ENCODE measurements around the gene CPN2. TPM values are rescaled to one million over a fixed set of nuclear protein-coding genes. Genes with fewer than 3 reads are reported as not detected.

The CPN2 gene
- polyA plus RNA-seq, 1 donor from 2014 or later, result not detected

DNA sequence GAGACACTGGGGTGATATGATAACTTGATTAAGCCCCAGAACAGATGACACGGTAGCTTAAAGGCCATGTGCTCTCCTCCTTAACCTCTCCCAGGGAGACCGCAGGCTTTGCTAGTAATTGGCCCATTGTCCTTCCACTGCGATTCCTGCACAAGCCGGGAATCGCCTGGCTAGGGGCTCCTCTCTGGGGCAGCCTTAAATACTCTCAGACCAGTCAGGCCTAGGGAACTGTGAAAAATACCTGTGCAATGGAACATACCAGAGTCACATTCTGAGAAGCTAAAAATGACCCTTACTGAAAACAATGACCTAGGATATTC, 56.3 kb downstream of the CPN2 start:
- TF ChIP-seq EZH2 (IDR thresholded peaks at IDR 0.05; ENCODE audit: borderline replicate concordance, insufficient read depth, low read length, poor library complexity, severe bottlenecking) (no peak), RAD21 (conservative IDR thresholded peaks at IDR 0.05) (no peak), SMC3 (conservative IDR thresholded peaks at IDR 0.05; ENCODE audit: poor library complexity) (no peak), POLR2AphosphoS5 (IDR thresholded peaks at IDR 0.05) (no peak), TAF1 (IDR thresholded peaks at IDR 0.05; ENCODE audit: low read depth) (no peak), MXI1 (conservative IDR thresholded peaks at IDR 0.05; ENCODE audit: poor library complexity, severe bottlenecking) (no peak), EP300 (conservative IDR thresholded peaks at IDR 0.05; ENCODE audit: poor library complexity, severe bottlenecking) (no peak)
- TF ChIP-seq, protein P1, sequence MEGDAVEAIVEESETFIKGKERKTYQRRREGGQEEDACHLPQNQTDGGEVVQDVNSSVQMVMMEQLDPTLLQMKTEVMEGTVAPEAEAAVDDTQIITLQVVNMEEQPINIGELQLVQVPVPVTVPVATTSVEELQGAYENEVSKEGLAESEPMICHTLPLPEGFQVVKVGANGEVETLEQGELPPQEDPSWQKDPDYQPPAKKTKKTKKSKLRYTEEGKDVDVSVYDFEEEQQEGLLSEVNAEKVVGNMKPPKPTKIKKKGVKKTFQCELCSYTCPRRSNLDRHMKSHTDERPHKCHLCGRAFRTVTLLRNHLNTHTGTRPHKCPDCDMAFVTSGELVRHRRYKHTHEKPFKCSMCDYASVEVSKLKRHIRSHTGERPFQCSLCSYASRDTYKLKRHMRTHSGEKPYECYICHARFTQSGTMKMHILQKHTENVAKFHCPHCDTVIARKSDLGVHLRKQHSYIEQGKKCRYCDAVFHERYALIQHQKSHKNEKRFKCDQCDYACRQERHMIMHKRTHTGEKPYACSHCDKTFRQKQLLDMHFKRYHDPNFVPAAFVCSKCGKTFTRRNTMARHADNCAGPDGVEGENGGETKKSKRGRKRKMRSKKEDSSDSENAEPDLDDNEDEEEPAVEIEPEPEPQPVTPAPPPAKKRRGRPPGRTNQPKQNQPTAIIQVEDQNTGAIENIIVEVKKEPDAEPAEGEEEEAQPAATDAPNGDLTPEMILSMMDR (IDR thresholded peaks at IDR 0.05; ENCODE audit: poor library complexity, severe bottlenecking), result no peak
- TF ChIP-seq, protein P2, sequence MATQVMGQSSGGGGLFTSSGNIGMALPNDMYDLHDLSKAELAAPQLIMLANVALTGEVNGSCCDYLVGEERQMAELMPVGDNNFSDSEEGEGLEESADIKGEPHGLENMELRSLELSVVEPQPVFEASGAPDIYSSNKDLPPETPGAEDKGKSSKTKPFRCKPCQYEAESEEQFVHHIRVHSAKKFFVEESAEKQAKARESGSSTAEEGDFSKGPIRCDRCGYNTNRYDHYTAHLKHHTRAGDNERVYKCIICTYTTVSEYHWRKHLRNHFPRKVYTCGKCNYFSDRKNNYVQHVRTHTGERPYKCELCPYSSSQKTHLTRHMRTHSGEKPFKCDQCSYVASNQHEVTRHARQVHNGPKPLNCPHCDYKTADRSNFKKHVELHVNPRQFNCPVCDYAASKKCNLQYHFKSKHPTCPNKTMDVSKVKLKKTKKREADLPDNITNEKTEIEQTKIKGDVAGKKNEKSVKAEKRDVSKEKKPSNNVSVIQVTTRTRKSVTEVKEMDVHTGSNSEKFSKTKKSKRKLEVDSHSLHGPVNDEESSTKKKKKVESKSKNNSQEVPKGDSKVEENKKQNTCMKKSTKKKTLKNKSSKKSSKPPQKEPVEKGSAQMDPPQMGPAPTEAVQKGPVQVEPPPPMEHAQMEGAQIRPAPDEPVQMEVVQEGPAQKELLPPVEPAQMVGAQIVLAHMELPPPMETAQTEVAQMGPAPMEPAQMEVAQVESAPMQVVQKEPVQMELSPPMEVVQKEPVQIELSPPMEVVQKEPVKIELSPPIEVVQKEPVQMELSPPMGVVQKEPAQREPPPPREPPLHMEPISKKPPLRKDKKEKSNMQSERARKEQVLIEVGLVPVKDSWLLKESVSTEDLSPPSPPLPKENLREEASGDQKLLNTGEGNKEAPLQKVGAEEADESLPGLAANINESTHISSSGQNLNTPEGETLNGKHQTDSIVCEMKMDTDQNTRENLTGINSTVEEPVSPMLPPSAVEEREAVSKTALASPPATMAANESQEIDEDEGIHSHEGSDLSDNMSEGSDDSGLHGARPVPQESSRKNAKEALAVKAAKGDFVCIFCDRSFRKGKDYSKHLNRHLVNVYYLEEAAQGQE (IDR thresholded peaks at IDR 0.05; ENCODE audit: borderline replicate concordance), result no peak
- H3K9me3 ChIP-seq (ENCODE audit: low read length), result no peaks in the 10 kb centered on the region
- H3K9me2 ChIP-seq (ENCODE audit: insufficient read depth, low read length), result no peaks in the 10 kb centered on the region
- H3K27ac ChIP-seq (ENCODE audit: low read length), result peak overlapping the region; percentile 26
- no peak overlapping the region for H3K9ac ChIP-seq (ENCODE audit: low read length)
- no peak overlapping the region for H2AFZ ChIP-seq (ENCODE audit: low read depth, low read length)
- H3F3A ChIP-seq (ENCODE audit: insufficient read depth, low read length, poor library complexity, severe bottlenecking), result no peaks in the 10 kb centered on the region
- no peaks in the 10 kb centered on the region for H3K36me3 ChIP-seq (ENCODE audit: insufficient read depth, low read length)
- H3K4me3 ChIP-seq (ENCODE audit: low read length), result peak overlapping the region; percentile 6
- no peak overlapping the region for H3K4me2 ChIP-seq (ENCODE audit: low read length)
- no peaks in the 10 kb centered on the region for H3K79me2 ChIP-seq (replicated peaks; ENCODE audit: insufficient read depth, low read length)
- H4K20me1 ChIP-seq (ENCODE audit: insufficient read depth), result no peaks in the 10 kb centered on the region
- H3K27me3 ChIP-seq (ENCODE audit: insufficient read depth, low read depth, low read length), result peaks cover 13% of the 10 kb centered on the region

DNA sequence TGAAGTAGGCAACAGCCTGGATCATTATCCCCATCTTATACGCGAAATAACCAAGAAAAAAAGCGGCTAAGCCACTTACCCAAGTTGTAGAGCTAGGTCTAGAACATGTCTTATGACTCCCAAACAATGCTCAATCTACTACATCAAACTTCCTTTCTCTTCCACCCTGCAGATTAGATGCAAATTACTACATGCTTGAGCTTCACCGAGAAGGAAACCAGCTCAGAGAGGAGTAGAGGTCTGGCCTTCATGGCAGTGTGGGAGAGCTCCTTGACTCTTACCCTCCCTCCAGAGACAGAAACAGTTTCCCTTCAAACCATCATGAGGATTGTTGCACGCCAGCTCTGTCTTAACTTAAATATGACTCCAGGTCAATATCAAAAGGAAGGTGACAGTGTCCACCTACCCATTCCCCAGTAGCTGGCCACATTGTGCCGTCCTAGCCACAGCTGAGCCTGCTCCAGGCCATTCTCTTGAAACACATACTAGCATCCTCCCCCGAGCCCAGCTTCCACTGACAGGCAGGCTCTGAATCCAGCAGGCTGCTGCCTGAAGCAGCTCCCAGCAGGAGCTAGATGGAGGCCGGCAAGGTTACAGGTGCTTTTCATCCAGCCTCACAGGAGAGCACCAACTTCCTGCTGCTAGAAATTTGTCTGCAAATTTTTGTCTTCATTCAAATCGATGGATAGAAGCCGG, 56.8 kb downstream of the CPN2 start:
- Histone ChIP-seq H3F3A (ENCODE audit: insufficient read depth, low read length, poor library complexity, severe bottlenecking) (no peaks in the 10 kb centered on the region), H3K9me3 (ENCODE audit: low read length) (no peaks in the 10 kb centered on the region), H3K4me3 (ENCODE audit: low read length) (peak overlapping the region; percentile 6), H3K9me2 (ENCODE audit: insufficient read depth, low read length) (no peaks in the 10 kb centered on the region), H3K27ac (ENCODE audit: low read length) (no peak overlapping the region), H3K4me2 (ENCODE audit: low read length) (no peak overlapping the region), H3K9ac (ENCODE audit: low read length) (no peak overlapping the region), H3K27me3 (ENCODE audit: insufficient read depth, low read depth, low read length) (peaks cover 13% of the 10 kb centered on the region), H3K79me2 (replicated peaks; ENCODE audit: insufficient read depth, low read length) (no peaks in the 10 kb centered on the region), H2AFZ (ENCODE audit: low read depth, low read length) (no peak overlapping the region), H4K20me1 (ENCODE audit: insufficient read depth) (no peaks in the 10 kb centered on the region), H3K36me3 (ENCODE audit: insufficient read depth, low read length) (no peaks in the 10 kb centered on the region)
- TF ChIP-seq EZH2 (IDR thresholded peaks at IDR 0.05; ENCODE audit: borderline replicate concordance, insufficient read depth, low read length, poor library complexity, severe bottlenecking) (no peak), SMC3 (conservative IDR thresholded peaks at IDR 0.05; ENCODE audit: poor library complexity) (no peak), MXI1 (conservative IDR thresholded peaks at IDR 0.05; ENCODE audit: poor library complexity, severe bottlenecking) (no peak)
